Cortex of kidney (tissue), 1 donor: ENCODE data around the gene PHETA1.

Experiments used
- DNase-seq: peaks from one replicate; lab custom pipeline; 2025; lab: John Stamatoyannopoulos, UW

Gene PHETA1, protein sequence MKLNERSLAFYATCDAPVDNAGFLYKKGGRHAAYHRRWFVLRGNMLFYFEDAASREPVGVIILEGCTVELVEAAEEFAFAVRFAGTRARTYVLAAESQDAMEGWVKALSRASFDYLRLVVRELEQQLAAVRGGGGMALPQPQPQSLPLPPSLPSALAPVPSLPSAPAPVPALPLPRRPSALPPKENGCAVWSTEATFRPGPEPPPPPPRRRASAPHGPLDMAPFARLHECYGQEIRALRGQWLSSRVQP

DNA sequence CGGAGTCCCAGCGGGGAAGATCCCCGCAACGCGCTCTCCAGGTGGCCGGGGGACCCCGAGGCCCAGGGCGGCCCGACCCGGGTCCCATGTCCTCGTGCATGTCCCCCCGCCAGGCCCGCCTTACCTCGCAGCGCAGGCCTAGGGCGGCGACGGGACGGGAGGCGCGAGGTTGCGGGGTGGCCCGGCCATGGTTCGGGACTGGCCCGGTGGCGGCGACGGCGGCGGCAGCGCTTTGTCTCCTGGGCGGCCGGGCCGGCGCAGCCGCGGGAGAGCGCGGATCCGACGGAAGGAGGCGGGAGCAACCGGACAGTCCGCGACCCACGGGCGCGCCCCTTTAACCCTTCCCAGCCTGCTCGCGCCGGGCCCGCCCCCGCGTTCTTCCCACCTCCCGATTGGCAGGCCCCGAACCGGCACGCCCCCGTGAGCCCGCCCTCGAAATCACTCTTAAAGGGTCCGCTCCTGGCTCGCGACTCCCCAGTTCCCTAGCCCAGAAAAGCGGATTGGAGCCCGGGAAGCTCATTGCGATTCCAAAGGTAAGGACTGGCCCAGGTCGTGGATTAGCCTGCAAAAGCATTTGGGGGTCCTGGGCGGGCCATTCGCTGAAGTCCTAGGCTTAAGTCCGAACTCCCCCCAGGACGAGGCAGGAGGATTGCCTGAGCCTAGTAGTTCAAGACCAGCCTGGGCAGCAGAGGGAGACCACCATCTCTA is at the start of gene PHETA1:
Gene PHETA1, minus strand, starts transcription at position 308 of the 708 bp plus-strand sequence. CDS start 5,668 bp downstream, outside the sequence.
- DNase-seq = peak; percentile 58

DNA sequence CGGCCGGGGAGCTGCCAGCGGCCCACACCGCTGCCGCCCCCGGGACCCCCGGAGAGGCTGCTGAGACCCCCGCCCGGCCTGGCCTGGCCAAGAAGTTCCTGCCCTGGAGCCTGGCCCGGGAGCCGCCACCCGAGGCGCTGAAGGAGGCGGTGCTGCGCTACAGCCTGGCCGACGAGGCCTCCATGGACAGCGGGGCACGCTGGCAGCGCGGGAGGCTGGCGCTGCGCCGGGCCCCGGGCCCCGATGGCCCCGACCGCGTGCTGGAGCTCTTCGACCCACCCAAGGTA is 49.6 kb upstream of the PHETA1 start:
- DNase-seq = no peak

DNA sequence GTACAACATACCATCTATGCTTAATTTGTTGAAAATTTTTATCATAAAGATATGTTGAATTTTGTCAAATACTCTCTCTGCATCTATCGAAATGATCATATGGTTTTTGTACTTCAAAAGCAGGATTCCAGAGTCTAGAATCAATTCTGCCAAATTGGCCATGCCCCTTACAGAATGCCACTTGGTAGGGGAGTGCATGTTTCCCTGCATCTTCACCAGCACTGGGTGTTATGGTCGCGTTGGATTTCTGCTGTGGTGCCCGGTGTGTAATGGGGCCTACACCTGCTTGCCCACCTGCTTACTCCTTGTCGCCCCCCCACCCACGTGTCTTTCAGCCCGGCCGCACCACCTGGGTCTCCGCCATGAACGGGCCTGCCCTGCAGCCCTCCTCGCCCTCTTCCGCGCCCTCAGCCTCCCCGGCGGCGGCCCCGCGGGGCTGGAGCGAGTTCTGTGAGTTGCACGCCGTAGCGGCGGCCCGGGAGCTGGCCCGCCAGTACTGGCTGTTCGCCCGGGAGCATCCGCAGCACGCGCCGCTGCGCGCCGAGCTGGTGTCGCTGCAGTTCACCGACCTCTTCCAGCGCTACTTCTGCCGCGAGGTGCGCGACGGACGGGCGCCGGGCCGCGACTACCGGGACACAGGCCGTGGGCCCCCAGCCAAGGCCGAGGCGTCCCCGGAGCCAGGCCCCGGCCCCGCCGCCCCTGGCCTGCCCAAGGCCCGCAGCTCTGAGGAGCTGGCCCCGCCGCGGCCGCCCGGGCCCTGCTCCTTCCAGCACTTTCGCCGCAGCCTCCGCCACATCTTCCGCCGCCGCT is 49.1 kb upstream of the PHETA1 start:
- DNase-seq = no peak

DNA sequence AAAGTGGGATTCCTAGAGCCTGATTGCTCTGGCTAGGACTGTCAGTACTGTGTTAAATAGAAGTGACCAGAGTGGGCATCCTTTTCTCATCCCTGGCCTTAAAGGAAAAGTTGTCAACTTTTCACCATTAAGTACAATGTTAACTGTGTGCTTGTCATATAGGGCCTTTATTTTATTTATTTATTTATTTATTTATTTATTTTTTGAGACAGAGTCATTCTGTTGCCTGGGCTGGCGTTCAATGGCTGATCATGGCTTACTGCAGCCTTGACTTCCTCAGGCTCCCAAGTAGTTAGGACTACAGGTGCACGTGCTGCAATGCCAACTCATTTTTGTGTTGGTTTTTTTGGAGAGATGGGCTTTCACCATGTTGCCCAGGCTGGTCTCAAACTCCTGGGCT is 48.4 kb upstream of the PHETA1 start:
- no peak for DNase-seq

DNA sequence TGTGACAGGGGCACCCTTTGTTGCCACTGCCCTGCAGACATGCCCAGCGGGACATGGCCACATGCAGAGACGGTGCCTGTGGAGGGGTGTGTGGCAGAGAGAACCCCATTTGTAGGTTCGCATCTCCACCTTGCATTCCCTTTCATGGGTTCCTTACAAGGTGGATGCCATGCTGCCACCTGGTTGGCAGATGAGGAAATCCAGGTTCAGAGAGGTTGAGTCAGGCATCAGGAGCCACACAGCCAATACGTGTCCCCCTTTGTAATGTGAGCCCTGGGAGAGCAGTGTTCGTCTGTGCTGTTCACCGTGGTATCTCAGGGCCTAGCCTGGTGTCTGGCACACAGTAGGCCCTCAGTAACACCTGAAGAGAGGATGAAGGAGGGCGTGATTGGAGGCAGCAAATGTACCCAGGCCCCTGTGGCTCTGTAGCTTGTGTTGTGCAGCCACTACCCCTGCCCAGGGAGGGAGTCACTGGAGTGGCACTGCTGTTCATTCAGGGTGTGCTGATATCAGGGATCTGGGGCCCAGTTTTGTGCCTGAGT is 45.9 kb upstream of the PHETA1 start:
- DNase-seq = no peak

DNA sequence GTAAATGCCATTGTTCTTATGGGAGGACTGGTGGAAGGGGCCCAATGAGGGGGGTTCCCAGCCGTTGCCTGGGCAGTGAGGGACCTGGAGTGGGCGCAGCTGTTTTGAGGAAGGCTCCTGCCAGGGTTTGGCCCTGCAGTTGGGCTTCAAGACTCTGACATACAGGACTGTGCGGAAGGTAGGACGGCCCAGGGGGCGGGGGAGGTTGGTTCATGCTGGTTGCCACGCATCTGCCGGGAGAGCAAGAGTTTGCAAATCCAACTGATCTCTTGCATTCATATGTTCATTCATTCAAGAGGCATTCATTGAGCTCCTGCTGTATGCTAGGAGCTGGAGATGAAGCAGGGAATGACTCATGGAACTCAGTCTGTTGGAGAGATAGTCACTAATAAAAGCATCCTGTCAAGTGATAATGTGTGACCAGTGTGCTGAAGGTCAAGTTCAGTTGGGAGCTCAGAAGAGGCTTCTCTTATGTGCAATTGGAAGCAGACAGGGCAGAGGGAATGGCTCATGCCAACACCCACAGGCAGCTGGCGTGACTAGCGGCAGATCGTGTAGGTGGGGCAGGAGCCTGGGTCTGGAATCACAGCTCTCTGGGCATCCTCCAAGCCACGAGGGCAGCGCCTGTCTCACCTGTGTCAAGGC is 44.7 kb upstream of the PHETA1 start:
- DNase-seq = no peak

DNA sequence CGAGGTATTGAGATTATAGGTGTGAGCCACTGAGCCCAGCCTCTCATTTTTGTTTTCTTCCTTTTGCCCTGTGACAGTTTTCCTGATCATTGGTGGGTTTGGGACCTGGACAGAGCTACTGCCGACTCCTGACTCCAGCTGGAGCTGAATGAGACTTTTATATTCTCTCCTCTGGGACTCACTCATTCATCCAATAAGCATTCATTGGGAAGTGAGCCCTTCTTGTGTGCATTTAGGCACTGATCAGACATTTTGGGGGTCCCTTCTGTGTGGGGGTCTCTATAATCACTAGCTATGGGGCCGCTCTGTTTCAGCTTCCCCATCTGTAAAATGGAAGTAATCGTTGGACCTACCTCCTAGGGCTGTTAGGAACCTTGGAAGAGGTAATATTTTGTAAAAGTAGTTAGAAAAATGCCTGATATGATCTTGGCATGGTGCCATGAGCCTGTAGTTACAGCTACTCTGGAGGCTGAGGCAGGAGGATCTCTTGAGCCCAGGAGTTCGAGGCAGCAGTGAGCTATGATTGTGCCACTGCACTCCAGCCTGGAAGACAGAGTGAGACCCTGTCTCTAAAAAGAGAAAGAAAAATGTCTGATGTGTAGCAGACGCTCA is 44.0 kb upstream of the PHETA1 start:
- no peak for DNase-seq

DNA sequence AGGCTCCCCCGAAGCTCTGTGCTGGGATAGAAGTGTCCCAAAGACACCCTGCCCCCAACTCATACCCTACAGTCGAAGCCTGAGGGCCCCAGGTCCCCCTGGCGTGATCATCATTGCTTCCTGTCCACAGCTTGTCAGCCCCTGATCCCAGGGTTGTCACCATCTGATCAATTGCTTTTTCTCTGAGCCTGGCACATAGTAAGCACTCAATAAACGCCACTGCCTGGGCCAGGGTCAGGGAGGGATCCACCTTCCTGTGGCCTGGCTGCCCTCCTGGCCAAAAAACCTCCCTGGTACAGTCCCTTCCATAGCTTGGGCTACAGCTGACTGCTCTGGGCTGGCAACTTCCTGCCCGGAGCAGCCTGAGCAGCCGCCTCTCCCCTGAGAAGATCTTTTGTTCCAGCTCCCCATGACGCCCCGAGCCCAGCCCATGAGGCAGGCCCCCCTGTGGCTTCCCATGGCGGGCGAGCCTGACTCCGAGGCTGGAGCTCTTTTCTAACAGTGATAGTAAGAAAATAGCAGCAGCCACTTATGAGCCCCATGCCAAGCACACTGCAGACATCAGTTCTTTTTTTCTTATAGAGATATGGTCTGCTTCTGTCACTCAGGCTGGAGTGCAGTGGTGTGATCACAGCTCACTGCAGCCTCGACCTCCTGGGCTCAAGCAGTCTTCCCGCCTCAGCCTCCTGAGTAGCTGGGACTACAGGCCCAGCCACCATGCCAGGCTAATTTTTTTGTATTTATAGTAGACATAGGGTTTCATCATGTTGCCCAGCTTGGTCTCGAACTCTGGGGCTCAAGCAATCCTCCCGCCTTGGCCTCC is 43.3 kb upstream of the PHETA1 start:
- DNase-seq = no peak

DNA sequence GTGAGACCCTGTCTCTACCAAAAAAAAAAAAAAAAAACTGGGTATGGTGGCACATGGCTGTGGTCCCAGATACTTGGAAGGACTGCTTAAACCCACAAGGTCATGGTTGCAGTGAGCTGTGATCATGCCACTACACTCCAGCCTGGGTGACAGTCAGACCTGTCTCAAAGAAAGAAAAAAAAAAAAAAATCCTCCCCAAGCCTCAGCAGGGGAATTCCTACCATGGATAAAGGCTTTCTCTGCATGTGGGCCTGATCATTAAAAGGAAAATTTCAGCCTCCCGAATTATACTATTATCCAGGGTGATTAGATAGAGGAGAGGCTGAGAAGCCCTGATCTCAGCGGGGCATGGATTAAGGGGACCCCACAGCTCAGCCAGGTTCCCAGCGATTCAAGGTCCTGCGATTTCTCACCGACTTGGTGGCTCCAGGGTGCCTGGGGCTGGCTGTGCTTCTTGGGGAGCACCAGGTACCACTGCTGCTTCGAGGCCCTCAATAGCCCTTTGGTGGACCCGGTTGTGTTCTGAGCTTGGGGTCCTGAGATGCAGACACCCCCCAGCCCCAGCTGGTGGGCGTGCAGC is 42.4 kb upstream of the PHETA1 start:
- DNase-seq = no peak

DNA sequence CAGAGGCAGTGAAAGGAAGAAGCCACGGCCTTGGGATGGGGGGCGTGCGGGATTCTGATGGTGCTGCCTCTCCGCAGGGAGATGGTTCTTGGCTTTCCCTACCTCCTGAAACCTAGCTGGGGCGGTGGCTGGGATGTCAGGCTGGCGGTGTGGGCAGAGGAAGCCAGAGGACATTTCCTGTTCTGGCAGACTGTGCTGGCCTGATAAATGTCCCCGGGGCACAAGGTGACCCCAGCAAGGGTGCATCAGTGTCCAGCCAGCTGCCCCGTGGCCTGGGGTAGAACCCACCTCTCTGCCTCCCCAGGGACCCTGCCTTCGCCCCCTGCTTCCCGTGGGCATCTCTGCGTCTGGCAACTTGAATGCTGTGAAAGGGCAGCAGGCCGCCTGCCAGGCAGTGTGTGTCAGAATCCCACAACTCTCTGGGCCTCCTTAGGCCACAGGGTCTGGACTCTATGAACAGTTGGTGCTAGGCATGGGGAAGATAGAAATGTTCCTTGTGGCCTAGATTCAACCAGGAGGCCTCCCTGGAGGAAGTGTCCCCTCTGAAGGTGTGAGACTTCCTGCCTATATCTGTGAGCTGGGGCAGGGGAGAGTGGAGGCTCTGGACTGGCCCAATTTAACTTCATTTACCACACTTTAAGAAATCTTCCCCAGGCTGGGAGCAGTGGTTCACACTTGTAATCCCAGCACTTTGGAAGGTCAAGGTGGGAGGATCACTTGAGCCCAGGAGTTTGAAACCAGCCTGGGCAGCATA is 41.7 kb upstream of the PHETA1 start:
- DNase-seq = no peak

DNA sequence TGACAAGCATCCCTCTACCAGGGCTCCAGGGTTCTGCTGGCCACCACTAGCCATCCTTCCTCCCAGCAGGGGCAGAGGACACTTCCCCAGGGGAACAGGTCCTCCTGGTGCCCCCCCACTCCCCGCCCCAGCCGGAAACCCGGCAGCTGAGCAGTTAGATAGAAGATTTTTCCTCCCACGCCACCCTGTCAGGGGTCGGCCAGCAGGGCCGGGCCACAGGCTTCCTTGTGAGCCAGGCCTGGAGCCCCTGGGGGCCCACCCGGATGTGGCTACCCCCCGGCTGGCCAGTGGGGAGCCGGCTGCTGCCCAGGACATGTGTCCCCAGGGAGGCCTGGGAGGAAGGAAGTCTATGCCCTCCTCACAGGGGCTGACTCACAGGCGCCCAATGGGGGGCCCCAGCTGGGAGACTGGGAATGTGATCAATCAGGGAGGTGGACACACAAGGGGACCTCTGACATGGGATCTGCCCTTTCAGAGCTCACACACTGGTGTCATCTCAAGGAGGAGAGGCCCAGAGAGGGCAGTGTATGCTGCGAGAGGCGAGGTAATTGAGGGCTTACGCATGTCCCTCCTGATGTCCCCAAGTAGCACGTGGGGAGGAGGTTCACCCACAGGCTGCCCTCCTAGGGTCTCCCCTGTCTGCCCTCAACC is 41.0 kb upstream of the PHETA1 start:
- no peak for DNase-seq

DNA sequence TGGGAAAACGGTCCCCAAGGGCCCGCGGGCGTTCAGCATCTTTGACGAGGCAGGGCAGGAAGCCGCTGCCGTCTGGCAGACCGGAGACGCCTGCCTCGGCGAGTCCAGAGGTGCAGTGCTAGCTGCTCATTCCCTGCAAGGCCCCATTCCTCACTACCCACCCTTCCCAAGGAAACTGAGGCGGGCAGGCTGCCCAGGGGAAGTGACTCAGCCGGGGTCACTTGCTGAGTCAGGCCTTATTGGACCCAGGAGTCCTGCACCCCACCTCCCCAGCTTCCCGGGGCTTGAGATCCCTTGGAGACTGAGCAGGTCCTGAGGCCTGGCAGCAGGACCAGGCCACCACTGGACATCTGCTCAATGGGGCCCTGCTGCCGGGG is 40.5 kb upstream of the PHETA1 start:
- peak; percentile 6 for DNase-seq

DNA sequence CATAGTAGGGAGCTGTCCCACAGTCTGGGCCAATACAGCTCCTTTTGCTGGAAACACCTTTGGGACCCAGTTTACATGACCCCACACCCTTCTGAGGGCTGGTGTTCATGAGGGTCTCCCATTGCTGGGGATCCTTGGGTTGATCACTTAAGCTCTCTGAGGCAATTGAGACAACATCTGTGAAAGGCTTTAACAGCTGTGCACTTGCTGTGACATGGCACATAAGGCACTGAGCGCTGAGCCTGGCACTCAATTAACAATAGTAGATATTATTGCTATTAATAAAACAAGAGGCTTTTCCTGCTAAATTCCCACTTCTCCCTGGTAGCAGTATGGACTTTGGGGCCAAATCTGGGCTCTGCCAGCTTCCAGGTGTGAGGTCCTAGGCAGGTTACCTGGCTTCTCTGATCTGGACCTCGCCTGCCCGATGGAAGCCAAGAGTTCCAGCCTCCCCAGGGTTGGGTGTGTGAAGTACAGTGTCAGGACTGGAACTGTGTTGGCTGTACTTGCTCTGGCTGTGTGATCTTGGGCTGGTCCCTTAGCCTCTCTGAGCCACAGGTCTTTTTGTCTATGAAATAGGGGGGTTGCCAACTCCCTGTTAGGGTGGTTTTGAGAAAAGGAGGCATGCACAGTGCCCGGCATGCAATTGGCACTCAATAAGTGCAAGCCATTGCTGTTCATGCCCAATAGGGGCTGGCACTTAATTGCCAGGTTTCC is 39.9 kb upstream of the PHETA1 start:
- DNase-seq = no peak

DNA sequence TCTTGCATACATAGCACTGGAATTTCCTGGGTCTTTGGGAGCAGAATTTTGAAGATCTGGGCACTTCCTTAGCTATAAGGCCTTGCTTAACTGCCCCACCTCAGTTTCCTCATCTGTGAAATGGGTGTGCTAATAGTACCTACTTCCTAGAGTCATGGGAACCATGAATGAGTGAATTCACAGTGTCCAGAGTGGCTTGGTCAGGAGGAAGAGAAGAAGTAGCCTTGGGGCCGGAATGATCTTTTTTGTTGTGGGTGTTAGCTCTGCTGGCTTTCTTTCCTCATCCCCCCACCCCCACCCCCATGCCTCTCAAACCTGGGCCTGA is 39.2 kb upstream of the PHETA1 start:
- no peak for DNase-seq

DNA sequence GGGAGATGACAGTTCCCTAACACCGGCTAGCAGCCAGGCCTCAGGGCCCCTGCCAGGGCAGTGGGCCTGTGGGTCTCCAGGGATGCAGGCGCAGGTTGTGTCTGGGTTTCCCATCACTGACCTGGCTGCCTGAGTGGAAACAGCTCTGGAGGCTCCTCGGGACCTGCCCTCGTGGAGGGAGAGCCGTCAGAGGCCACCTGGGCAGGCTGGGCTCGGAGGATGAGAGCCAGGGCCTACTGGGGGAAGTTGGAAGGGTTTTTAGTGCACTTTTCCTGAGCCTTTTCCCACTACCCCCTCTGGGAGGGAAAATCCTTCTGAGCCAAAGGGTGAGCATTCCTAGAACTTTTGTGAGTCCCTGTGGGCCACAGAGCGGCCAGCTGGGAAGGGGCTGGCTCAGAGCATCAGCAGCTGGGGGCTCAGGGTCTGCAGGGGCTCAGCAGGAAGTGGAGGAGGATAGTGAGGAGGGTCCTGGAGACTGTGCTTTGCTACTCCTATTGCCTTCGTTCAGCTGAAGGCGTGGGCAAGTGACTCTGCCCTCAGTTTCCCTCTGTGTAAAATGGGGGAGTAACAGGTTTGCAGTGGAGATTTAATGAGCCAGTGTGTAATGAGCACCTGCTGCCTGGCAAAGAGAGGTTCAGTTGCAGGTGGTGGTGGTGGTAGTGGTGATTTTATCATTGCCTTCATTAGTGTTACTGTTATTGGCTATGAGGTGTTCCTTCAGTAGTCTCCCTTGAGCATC is 38.7 kb upstream of the PHETA1 start:
- DNase-seq = no peak

DNA sequence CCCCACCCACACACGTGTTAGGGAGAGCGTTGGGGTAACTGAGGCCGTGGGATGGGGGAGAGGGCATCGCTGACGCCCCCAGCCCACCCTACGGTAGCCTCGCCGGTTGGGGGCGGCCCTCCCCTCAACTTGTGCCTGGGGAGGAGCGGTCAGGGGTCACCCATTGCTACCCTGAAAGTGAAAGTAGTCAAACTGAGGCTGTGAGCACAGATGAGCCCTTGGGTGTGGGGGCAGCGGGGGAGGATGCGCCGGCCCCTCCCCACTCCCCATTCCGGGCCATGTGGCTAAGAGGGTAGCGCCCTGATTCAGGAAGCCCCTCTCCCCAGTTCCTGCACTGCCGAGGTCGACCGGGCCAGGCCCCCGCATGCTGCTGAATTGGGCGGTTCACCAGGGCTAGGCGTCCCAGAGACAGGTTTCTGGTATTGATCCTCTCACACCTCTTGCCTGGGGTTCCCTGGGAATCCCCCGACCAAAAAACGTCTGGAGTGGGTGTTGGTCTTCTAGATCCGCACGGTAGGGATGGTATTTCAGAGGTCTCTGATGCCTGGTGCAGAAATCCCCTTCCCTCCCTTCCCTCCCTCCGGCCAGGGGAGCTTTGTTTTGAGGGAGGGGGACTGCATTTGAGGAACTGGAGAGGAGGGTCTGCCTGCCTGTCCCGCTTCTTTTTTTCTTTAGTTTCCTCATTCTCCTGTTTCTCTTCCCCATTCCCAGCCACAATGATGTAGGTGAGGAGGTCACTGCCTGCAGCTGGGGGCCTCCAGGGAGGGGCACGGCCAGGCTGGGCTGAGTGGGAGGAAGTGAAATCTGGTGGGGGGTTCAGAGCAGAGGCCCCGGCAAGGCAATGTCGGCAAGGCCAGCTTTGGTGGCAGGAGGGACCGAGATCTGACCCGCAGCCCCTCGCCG is 37.8 kb upstream of the PHETA1 start:
- DNase-seq = no peak

DNA sequence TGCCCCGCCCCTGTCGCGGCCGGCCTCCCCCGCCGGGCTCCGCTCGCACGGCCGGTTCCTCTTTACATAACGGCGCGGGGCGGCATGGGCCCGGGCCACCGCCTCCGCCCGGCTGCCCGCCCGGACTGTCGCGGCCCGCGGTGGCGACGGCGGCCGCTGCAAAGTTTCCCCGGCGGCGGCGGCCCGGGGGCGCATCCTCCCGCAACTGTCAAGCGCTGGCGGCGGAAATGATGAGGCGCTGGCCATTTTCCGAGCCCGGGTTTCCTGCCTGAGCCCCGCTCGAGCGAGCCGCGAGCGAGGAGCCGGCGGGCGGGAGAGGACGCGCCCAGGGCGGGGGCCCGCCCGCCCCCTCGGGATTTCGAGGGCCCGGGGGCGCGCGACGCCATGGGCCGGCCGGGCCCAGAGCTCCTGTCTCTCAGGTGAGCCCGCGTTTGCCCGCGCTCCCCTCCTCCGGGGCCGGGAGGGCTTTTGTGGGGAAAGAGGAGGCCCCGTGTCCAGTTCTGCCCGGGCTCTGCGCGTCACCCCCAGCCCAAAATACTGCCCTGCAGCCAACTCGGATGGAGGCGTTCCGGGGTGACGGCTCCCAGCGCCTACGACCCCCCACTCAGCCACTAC is 37.1 kb upstream of the PHETA1 start, which contains the start of gene SH2B3:
Gene SH2B3, plus strand, starts transcription at position 65 of the 615 bp plus-strand sequence. CDS start 12,223 bp downstream, outside the sequence.
- DNase-seq = no peak
